T-helper 1 cell treated with Interleukin-12 subunit alpha and Interleukin-12 subunit beta and Interleukin-4 antibody, amounts not matched to agents 30 μg/mL and 1 μg/mL, for 36 hours (primary cell): Measurements from ENCODE around the gene RAI1.

Experiments
- H3K27ac Mint-ChIP-seq: one replicate; pipeline ENCODE4 v1.8.0; 2021; ENCODE audit warnings: mild to moderate bottlenecking, mixed read lengths
- H3K27me3 Mint-ChIP-seq: one replicate; pipeline ENCODE4 v1.8.0; 2021; ENCODE audit warnings: low read depth, mixed read lengths
- H3K36me3 Mint-ChIP-seq: one replicate; pipeline ENCODE4 v1.8.0; 2021; ENCODE audit warnings: low read depth, mixed read lengths
- H3K4me1 Mint-ChIP-seq: one replicate; pipeline ENCODE4 v1.8.0; 2021; ENCODE audit warnings: low read depth, mixed read lengths
- H3K4me3 Mint-ChIP-seq: one replicate; pipeline ENCODE4 v1.8.0; 2021; ENCODE audit warnings: mild to moderate bottlenecking, moderate library complexity, mixed read lengths
- H3K9me3 Mint-ChIP-seq: one replicate; pipeline ENCODE4 v1.8.0; 2021; ENCODE audit warnings: mixed read lengths

The RAI1 gene

GRCh38 chr17:17814162-17815061 is 133.2 kb downstream of the RAI1 start:
- Mint-ChIP-seq H3K27ac (no peak overlapping the region), H3K27me3 (no peaks in the 10 kb centered on the region), H3K4me1 (peaks cover 12% of the 10 kb centered on the region), H3K9me3 (no peaks in the 10 kb centered on the region), H3K36me3 (peaks cover 20% of the 10 kb centered on the region), H3K4me3 (no peak overlapping the region)

- no peaks in the 10 kb centered on the region for H3K27me3 Mint-ChIP-seq
- peaks cover 17% of the 10 kb centered on the region for H3K4me1 Mint-ChIP-seq
- peaks cover 25% of the 10 kb centered on the region for H3K36me3 Mint-ChIP-seq
- H3K9me3 Mint-ChIP-seq: no peaks in the 10 kb centered on the region
- H3K4me3 Mint-ChIP-seq: no peak overlapping the region
- H3K27ac Mint-ChIP-seq: no peak overlapping the region
Measured at GRCh38 chr17:17815062-17815406, 133.8 kb downstream of the RAI1 start.

- peaks cover 25% of the 10 kb centered on the region for H3K36me3 Mint-ChIP-seq
Measured at GRCh38 chr17:17815436-17816200, 134.4 kb downstream of the RAI1 start.

GRCh38 chr17:17816240-17816814 is 135.1 kb downstream of the RAI1 start:
- Mint-ChIP-seq H3K4me3 (no peak overlapping the region), H3K27me3 (no peaks in the 10 kb centered on the region), H3K36me3 (peaks cover 26% of the 10 kb centered on the region), H3K4me1 (peaks cover 30% of the 10 kb centered on the region), H3K27ac (no peak overlapping the region), H3K9me3 (no peaks in the 10 kb centered on the region)

More at GRCh38 chr17:17815436-17816200, 134.4 kb downstream of the RAI1 start:
- H3K27ac Mint-ChIP-seq: peak overlapping the region; percentile 34
- no peak overlapping the region for H3K4me3 Mint-ChIP-seq
- H3K4me1 Mint-ChIP-seq: peaks cover 23% of the 10 kb centered on the region
- H3K9me3 Mint-ChIP-seq: no peaks in the 10 kb centered on the region
- no peaks in the 10 kb centered on the region for H3K27me3 Mint-ChIP-seq

GRCh38 chr17:17816831-17817551 is 135.7 kb downstream of the RAI1 start:
- Mint-ChIP-seq H3K27me3 (no peaks in the 10 kb centered on the region), H3K36me3 (peaks cover 26% of the 10 kb centered on the region), H3K4me1 (peaks cover 37% of the 10 kb centered on the region), H3K9me3 (no peaks in the 10 kb centered on the region), H3K27ac (no peak overlapping the region), H3K4me3 (no peak overlapping the region)

- Mint-ChIP-seq H3K4me3 (no peak overlapping the region), H3K4me1 (peaks cover 42% of the 10 kb centered on the region), H3K27ac (no peak overlapping the region), H3K36me3 (peaks cover 26% of the 10 kb centered on the region), H3K27me3 (no peaks in the 10 kb centered on the region), H3K9me3 (no peaks in the 10 kb centered on the region)
Measured at GRCh38 chr17:17817552-17817947, 136.3 kb downstream of the RAI1 start.

GRCh38 chr17:17818088-17818526 is 136.8 kb downstream of the RAI1 start:
- no peaks in the 10 kb centered on the region for H3K27me3 Mint-ChIP-seq
- peaks cover 24% of the 10 kb centered on the region for H3K36me3 Mint-ChIP-seq
- H3K27ac Mint-ChIP-seq: peak overlapping the region; percentile 20
- H3K9me3 Mint-ChIP-seq: no peaks in the 10 kb centered on the region
- peaks cover 46% of the 10 kb centered on the region for H3K4me1 Mint-ChIP-seq
- H3K4me3 Mint-ChIP-seq: no peak overlapping the region

GRCh38 chr17:17819111-17819510 is 137.9 kb downstream of the RAI1 start:
- Mint-ChIP-seq H3K36me3 (peaks cover 22% of the 10 kb centered on the region), H3K27ac (peak overlapping the region; percentile 4), H3K27me3 (no peaks in the 10 kb centered on the region), H3K4me1 (peaks cover 49% of the 10 kb centered on the region), H3K9me3 (no peaks in the 10 kb centered on the region), H3K4me3 (no peak overlapping the region)

GRCh38 chr17:17819561-17819995 is 138.3 kb downstream of the RAI1 start:
- Mint-ChIP-seq H3K36me3 (peaks cover 22% of the 10 kb centered on the region), H3K9me3 (no peaks in the 10 kb centered on the region), H3K27me3 (no peaks in the 10 kb centered on the region), H3K27ac (peak overlapping the region; percentile 89), H3K4me3 (peak overlapping the region; percentile 83), H3K4me1 (peaks cover 54% of the 10 kb centered on the region)

GRCh38 chr17:17820046-17820445 is 138.8 kb downstream of the RAI1 start:
- Mint-ChIP-seq H3K27me3 (no peaks in the 10 kb centered on the region), H3K4me3 (peak overlapping the region; percentile 83), H3K27ac (peak overlapping the region; percentile 89), H3K9me3 (no peaks in the 10 kb centered on the region), H3K36me3 (peaks cover 24% of the 10 kb centered on the region), H3K4me1 (peaks cover 58% of the 10 kb centered on the region)

GRCh38 chr17:17820463-17821158 is 139.4 kb downstream of the RAI1 start:
- H3K27ac Mint-ChIP-seq: peak overlapping the region; percentile 89
- H3K4me3 Mint-ChIP-seq: peak overlapping the region; percentile 83
- no peaks in the 10 kb centered on the region for H3K9me3 Mint-ChIP-seq
- H3K27me3 Mint-ChIP-seq: no peaks in the 10 kb centered on the region
- H3K36me3 Mint-ChIP-seq: peaks cover 20% of the 10 kb centered on the region
- H3K4me1 Mint-ChIP-seq: peaks cover 58% of the 10 kb centered on the region

GRCh38 chr17:17822189-17822588 is 140.9 kb downstream of the RAI1 start:
- Mint-ChIP-seq H3K4me3 (peak overlapping the region; percentile 83), H3K36me3 (peaks cover 28% of the 10 kb centered on the region), H3K4me1 (peaks cover 72% of the 10 kb centered on the region), H3K9me3 (no peaks in the 10 kb centered on the region), H3K27me3 (no peaks in the 10 kb centered on the region), H3K27ac (peak overlapping the region; percentile 77)

- Mint-ChIP-seq H3K4me1 (peaks cover 73% of the 10 kb centered on the region), H3K27me3 (no peaks in the 10 kb centered on the region), H3K4me3 (peak overlapping the region; percentile 83), H3K36me3 (peaks cover 28% of the 10 kb centered on the region), H3K27ac (peak overlapping the region; percentile 77), H3K9me3 (no peaks in the 10 kb centered on the region)
Measured at GRCh38 chr17:17822616-17823015, 141.4 kb downstream of the RAI1 start.
